ENCODE data around the gene VSIR. TPM values are rescaled to one million over a fixed set of nuclear protein-coding genes. Genes with fewer than 3 reads are reported as not detected.

Gene VSIR
- total and polyA plus RNA-seq, 9 of the 15 experiments (the other 6 are each of a cell fraction or from before 2014, with no cell fraction given) = 0.14 to 20.5 (median 9.3) TPM

GRCh38 chr10:71769279-71769823 is 4.0 kb downstream of the VSIR start:
- Histone ChIP-seq H2AFZ (ENCODE audit: low read depth, low read length) (peak overlapping the region; percentile 28), H3K79me2 (ENCODE audit: control insufficient read depth, insufficient read depth, low read length) (no peaks in the 10 kb centered on the region; the same call in 2 of the 3 replicates), H3K9me3 (replicated peaks; ENCODE audit: control insufficient read depth, insufficient read depth, low read depth, low read length) (no peaks in the 10 kb centered on the region), H3K27me3 (ENCODE audit: control insufficient read depth in 2 of 2, insufficient read depth in 2 of 2, low read length in 2 of 2) (no peaks in the 10 kb centered on the region), H3K4me2 (ENCODE audit: insufficient read depth, low read length) (peak overlapping the region; percentile 19; the same call in 1 of the 2 replicates), H3K9me1 (ENCODE audit: control insufficient read depth, insufficient read depth, low read length) (no peaks in the 10 kb centered on the region), H4K20me1 (replicated peaks; ENCODE audit: control insufficient read depth, insufficient read depth, low read length) (peaks cover 3% of the 10 kb centered on the region; the same call in 1 of the 2 replicates), H3K9ac (ENCODE audit: insufficient read depth in 1 of 2, low read depth in 2 of 2, low read length in 2 of 2) (no peak overlapping the region), H3K36me3 (ENCODE audit: control insufficient read depth, insufficient read depth, low read length) (no peaks in the 10 kb centered on the region), H3K4me3 (no peak overlapping the region), H3K27ac (ENCODE audit: extremely low read depth, low read depth, low read length) (peak overlapping the region; percentile 35; the same call in 1 of the 3 replicates), H3K4me1 (replicated peaks in 1 of 2; ENCODE audit: control insufficient read depth in 2 of 2, insufficient read depth in 2 of 2, low read length in 2 of 2) (peaks cover 41 to 52% of the 10 kb centered on the region in 2 experiments)
- no TSS peak for BruUV-seq (replicated peaks)
- in situ Hi-C loops (cut with MboI) (no loop called here), intact Hi-C loops (cut with micrococcal nuclease) (no loop called here)
- ATAC-seq (no peak), FAIRE-seq (no peak), DNase-seq (ENCODE audit: extremely low read depth in 1 of 4, low spot score in 3 of 4) (no peak)
- ChIA-PET CTCF (ENCODE audit: low intra/inter-chr PET ratio) (no interaction called here), POLR2A (interaction anchor here (0.6 to 1.6 kb wide), 7 partner anchors 12 to 501 kb away, joined by 3 to 7 read pairs (median 3); no protein-coding TSS in a partner anchor)
- 44% methylated on average over 5 of the region's 5 CpGs for WGBS (ENCODE audit: insufficient coverage, low coverage, missing lambda C conversion rate)
- TF ChIP-seq GTF2A2 (tag; IDR thresholded peaks at IDR 0.05) (0 out of 2 replicates have a peak, but pooled peaks have one; percentile 46), ZBTB7A (IDR thresholded peaks at IDR 0.05; ENCODE audit: borderline replicate concordance, control insufficient read depth, low read depth, low read length) (no peak), EHMT2 (IDR thresholded peaks at IDR 0.05) (0 out of 2 replicates have a peak, but pooled peaks have one; percentile 49), GTF2E2 (tag; IDR thresholded peaks at IDR 0.05) (peak; percentile 50; the same call in 1 of the 2 replicates), POLR2G (IDR thresholded peaks at IDR 0.05; ENCODE audit: low read depth, low read length) (no peak), L3MBTL2 (IDR thresholded peaks at IDR 0.05) (peak; percentile 12; the same call in 1 of the 2 replicates), SRF (CRISPR knock-in tag; IDR thresholded peaks at IDR 0.05) (peak in 1 of 2 experiments; percentile 87; a peak in 1 of 4 replicates), HSF4 (CRISPR knock-in tag; IDR thresholded peaks at IDR 0.05; ENCODE audit: borderline replicate concordance) (0 out of 2 replicates have a peak, but pooled peaks have one; percentile 23), SPI1 (IDR thresholded peaks at IDR 0.05; ENCODE audit: borderline replicate concordance, low read depth, low read length) (peak; percentile 77; the same call in 1 of the 2 replicates), SAP30 (IDR thresholded peaks at IDR 0.05; ENCODE audit: borderline replicate concordance, insufficient read depth, low read depth, low read length, poor library complexity, severe bottlenecking) (no peak), GATA2 (CRISPR knock-in tag; IDR thresholded peaks at IDR 0.05) (0 out of 2 replicates have a peak, but pooled peaks have one; percentile 49), PCBP1 (IDR thresholded peaks at IDR 0.05; ENCODE audit: low read depth, low read length, poor library complexity, severe bottlenecking) (no peak), TEAD4 (IDR thresholded peaks at IDR 0.05; ENCODE audit: low read length) (no peak), TEAD4 (CRISPR knock-in tag; IDR thresholded peaks at IDR 0.05; ENCODE audit: borderline replicate concordance) (no peak), MEF2D (tag; conservative IDR thresholded peaks at IDR 0.05; ENCODE audit: low read depth) (no peak), MEF2A (IDR thresholded peaks at IDR 0.05; ENCODE audit: control insufficient read depth, low read depth, low read length) (no peak), ZNF551 (CRISPR knock-in tag; IDR thresholded peaks at IDR 0.05) (no peak), BRD9 (IDR thresholded peaks at IDR 0.05; ENCODE audit: low read depth, partially characterized antibody) (no peak), ATF1 (CRISPR knock-in tag; IDR thresholded peaks at IDR 0.05) (no peak), ATF1 (tag; IDR thresholded peaks at IDR 0.05) (0 out of 2 replicates have a peak, but pooled peaks have one; percentile 24), ZNF12 (CRISPR knock-in tag; IDR thresholded peaks at IDR 0.05) (no peak), ZNF324 (CRISPR knock-in tag; IDR thresholded peaks at IDR 0.05) (no peak)
- TF ChIP-seq, protein P1, sequence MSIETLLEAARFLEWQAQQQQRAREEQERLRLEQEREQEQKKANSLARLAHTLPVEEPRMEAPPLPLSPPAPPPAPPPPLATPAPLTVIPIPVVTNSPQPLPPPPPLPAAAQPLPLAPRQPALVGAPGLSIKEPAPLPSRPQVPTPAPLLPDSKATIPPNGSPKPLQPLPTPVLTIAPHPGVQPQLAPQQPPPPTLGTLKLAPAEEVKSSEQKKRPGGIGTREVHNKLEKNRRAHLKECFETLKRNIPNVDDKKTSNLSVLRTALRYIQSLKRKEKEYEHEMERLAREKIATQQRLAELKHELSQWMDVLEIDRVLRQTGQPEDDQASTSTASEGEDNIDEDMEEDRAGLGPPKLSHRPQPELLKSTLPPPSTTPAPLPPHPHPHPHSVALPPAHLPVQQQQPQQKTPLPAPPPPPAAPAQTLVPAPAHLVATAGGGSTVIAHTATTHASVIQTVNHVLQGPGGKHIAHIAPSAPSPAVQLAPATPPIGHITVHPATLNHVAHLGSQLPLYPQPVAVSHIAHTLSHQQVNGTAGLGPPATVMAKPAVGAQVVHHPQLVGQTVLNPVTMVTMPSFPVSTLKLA (conservative IDR thresholded peaks at IDR 0.05) = 0 out of 4 replicates have a peak, but pooled peaks of 1 of the 2 experiments have one; percentile 16
